Measurements from ENCODE around the gene ECHS1. TPM values are rescaled to one million over a fixed set of nuclear protein-coding genes. Genes with fewer than 3 reads are reported as not detected.

Gene ECHS1
- total and polyA plus RNA-seq, 7 donors, result 83.2 to 151 (median 121) TPM

DNA sequence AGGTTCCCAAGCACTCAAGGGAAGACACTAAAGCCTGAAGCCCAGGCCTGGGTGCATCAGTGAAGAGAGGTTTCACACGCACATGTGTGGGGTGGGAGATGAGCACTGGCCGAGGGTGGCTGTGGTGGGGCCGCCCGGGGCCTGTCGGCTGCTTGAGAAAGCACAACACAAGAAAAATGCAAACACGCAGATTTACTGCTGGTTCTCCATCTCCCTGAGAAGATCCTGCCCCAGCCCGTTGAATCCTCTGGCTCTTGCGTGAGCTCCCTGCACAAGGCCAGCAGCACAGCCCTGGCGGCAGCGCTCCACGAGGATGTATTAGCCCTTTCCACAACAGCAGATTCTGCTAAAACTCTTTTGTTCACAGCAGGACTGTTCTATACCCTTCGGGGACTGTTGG lies 58.2 kb downstream of the ECHS1 start:
- WGBS, 3 donors, result 87 to 90% (median 88%) methylated on average over 12 of the region's 12 CpGs
- TF ChIP-seq, protein P1, sequence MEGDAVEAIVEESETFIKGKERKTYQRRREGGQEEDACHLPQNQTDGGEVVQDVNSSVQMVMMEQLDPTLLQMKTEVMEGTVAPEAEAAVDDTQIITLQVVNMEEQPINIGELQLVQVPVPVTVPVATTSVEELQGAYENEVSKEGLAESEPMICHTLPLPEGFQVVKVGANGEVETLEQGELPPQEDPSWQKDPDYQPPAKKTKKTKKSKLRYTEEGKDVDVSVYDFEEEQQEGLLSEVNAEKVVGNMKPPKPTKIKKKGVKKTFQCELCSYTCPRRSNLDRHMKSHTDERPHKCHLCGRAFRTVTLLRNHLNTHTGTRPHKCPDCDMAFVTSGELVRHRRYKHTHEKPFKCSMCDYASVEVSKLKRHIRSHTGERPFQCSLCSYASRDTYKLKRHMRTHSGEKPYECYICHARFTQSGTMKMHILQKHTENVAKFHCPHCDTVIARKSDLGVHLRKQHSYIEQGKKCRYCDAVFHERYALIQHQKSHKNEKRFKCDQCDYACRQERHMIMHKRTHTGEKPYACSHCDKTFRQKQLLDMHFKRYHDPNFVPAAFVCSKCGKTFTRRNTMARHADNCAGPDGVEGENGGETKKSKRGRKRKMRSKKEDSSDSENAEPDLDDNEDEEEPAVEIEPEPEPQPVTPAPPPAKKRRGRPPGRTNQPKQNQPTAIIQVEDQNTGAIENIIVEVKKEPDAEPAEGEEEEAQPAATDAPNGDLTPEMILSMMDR (IDR thresholded peaks at IDR 0.05), result no peak
- Histone ChIP-seq H3K9me3 (no peaks in the 10 kb centered on the region), H3K27ac (no peak overlapping the region), H3K4me3 (no peak overlapping the region), H3K4me1 (peaks cover 5% of the 10 kb centered on the region), H3K36me3 (ENCODE audit: insufficient read depth in 1 of 2, low read depth in 1 of 2) (peaks cover 0 to 35% of the 10 kb centered on the region in 2 donors), H3K27me3 (ENCODE audit: insufficient read depth in 3 of 3, low read length in 2 of 3) (peaks cover 0 to 15% (median 3%) of the 10 kb centered on the region in 3 donors)
- no peak for ATAC-seq
- intact Hi-C loops (cut with DNase I), result loop anchor here (5.0 to 10.0 kb wide), 2 partner anchors 57 to 480 kb away; partner anchors contain the start of gene ECHS1 (in 1 of the 2)
- DNase-seq, result peak in 1 of 2 donors; percentile 34

DNA sequence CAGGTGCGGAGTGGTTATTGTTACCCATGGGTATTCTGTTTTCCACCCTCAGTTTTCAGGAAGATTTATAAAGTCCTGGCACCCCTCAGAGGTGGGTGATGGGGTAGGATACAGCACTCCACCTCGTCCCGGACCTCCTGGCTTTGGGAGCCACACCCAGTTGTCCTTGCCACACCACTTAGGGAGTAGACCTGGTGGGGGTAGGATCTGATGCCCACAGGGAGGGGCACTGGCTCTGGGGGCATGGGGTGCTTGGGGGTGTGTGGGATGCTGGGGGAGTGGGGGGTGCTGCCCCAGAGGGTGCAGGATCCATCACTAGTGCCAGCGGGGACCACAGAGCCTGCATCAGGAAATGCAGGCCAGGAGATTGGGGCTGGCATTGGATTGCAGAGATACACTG lies 60.0 kb downstream of the ECHS1 start:
- H3K9me3 ChIP-seq, result no peaks in the 10 kb centered on the region
- H3K4me1 ChIP-seq, result peaks cover 5% of the 10 kb centered on the region
- intact Hi-C loops (cut with DNase I), result loop anchor here (5.0 to 10.0 kb wide), 2 partner anchors 59 to 478 kb away; partner anchors contain the start of gene ECHS1 (in 1 of the 2)
- DNase-seq (no peak), ATAC-seq (no peak)
- H3K4me3 ChIP-seq, result no peak overlapping the region
- H3K36me3 ChIP-seq (ENCODE audit: insufficient read depth in 1 of 2, low read depth in 1 of 2), result peaks cover 0 to 37% of the 10 kb centered on the region in 2 donors
- peak overlapping the region; percentile 23 for H3K27ac ChIP-seq
- H3K27me3 ChIP-seq (ENCODE audit: insufficient read depth in 3 of 3, low read length in 2 of 3), result peaks cover 0 to 3% (median 0%) of the 10 kb centered on the region in 3 donors
- WGBS, 3 donors, result 67 to 77% (median 67%) methylated on average over 4 of the region's 4 CpGs
- TF ChIP-seq, protein P1 (IDR thresholded peaks at IDR 0.05), result no peak

DNA sequence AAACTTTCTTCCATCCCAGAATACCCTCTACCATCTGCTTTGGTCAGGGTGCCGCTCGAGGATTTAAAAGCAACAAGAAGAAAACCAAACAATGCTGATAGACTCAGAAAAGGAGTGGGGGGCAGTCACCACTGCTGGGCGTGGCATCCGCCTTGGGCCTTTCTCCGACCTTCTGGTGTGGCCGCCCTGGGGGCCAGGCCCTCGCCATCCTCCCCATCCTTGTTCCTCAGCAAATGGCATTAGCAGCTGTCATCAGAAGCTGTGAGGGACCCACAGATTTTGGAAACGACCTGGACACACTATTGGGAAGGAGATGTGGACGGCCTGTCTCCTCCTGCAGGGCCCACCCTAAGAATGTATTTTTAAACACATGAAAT lies 60.4 kb downstream of the ECHS1 start:
- Histone ChIP-seq H3K27me3 (ENCODE audit: insufficient read depth in 3 of 3, low read length in 2 of 3) (peaks cover 0 to 3% (median 0%) of the 10 kb centered on the region in 3 donors), H3K36me3 (ENCODE audit: insufficient read depth in 1 of 2, low read depth in 1 of 2) (peaks cover 0 to 37% of the 10 kb centered on the region in 2 donors), H3K4me1 (peaks cover 7% of the 10 kb centered on the region), H3K27ac (no peak overlapping the region), H3K9me3 (no peaks in the 10 kb centered on the region), H3K4me3 (no peak overlapping the region)
- intact Hi-C loops (cut with DNase I), result loop anchor here (5.0 to 10.0 kb wide), 2 partner anchors 60 to 478 kb away; partner anchors contain the start of gene ECHS1 (in 1 of the 2)
- no peak for DNase-seq
- WGBS, 3 donors, result 87 to 96% (median 91%) methylated on average over 9 of the region's 9 CpGs
- TF ChIP-seq, protein P1 (IDR thresholded peaks at IDR 0.05), result no peak
- no peak for ATAC-seq

Other genes with a start within 250 kb of the ECHS1 start
- under 1 TPM in 1 of 4 donors, not detected in 3; 0.10 TPM for gene KNDC1, start 213.1 kb downstream of the ECHS1 start, total RNA-seq
- gene KNDC1, start 213.1 kb downstream of the ECHS1 start, polyA plus RNA-seq, result under 1 TPM in 2 of 3 donors, not detected in 1; under 0.01 to 0.01 TPM
- gene UTF1, start 143.1 kb downstream of the ECHS1 start, total RNA-seq, result not detected
- gene UTF1, start 143.1 kb downstream of the ECHS1 start, polyA plus RNA-seq, result not detected
- gene VENTX, start 135.5 kb downstream of the ECHS1 start, total RNA-seq, result under 1 TPM; 0.21 to 0.32 (median 0.27) TPM
- gene VENTX, start 135.5 kb downstream of the ECHS1 start, polyA plus RNA-seq, result under 1 TPM; 0.03 to 0.34 (median 0.13) TPM
- gene ADAM8, start 96.5 kb downstream of the ECHS1 start, total RNA-seq, result 1 to 10 TPM; 2.2 to 2.8 (median 2.5) TPM
- under 1 TPM; 0.21 to 0.94 (median 0.29) TPM for gene ADAM8, start 96.5 kb downstream of the ECHS1 start, polyA plus RNA-seq
- 10 to 100 TPM; 31.0 to 53.2 (median 41.1) TPM for gene TUBGCP2, start 64.5 kb downstream of the ECHS1 start, total RNA-seq
- 10 to 100 TPM; 20.3 to 33.8 (median 25.1) TPM for gene TUBGCP2, start 64.5 kb downstream of the ECHS1 start, polyA plus RNA-seq
- gene ZNF511, start 64.4 kb downstream of the ECHS1 start, total RNA-seq, result 10 to 100 TPM; 47.6 to 64.2 (median 54.0) TPM
- 10 to 100 TPM; 43.2 to 51.3 (median 44.7) TPM for gene ZNF511, start 64.4 kb downstream of the ECHS1 start, polyA plus RNA-seq
- not detected for gene CALY, start 36.5 kb downstream of the ECHS1 start, total RNA-seq
- under 1 TPM in 1 of 3 donors, not detected in 2; 0.05 TPM for gene CALY, start 36.5 kb downstream of the ECHS1 start, polyA plus RNA-seq
- not detected for gene PRAP1, start 26.0 kb downstream of the ECHS1 start, total RNA-seq
- gene PRAP1, start 26.0 kb downstream of the ECHS1 start, polyA plus RNA-seq, result under 1 TPM in 2 of 3 donors, not detected in 1; 0.14 to 0.64 TPM
- gene FUOM, start 15.3 kb downstream of the ECHS1 start, total RNA-seq, result 1 to 10 TPM; 3.0 to 6.7 (median 4.5) TPM
- 1 to 10 TPM; 5.4 to 9.1 (median 8.6) TPM for gene FUOM, start 15.3 kb downstream of the ECHS1 start, polyA plus RNA-seq
- 1 to 10 TPM; 3.1 to 5.2 (median 3.4) TPM for gene PAOX, start 5.9 kb upstream of the ECHS1 start, total RNA-seq
- 1 to 10 TPM; 2.4 to 4.1 (median 3.6) TPM for gene PAOX, start 5.9 kb upstream of the ECHS1 start, polyA plus RNA-seq
- 10 to 100 TPM; 22.7 to 37.7 (median 26.5) TPM for gene MTG1, start 20.8 kb upstream of the ECHS1 start, total RNA-seq
- 10 to 100 TPM; 31.5 to 67.1 (median 32.2) TPM for gene MTG1, start 20.8 kb upstream of the ECHS1 start, polyA plus RNA-seq
- not detected for gene SPRN, start 51.3 kb upstream of the ECHS1 start, total RNA-seq
- gene SPRN, start 51.3 kb upstream of the ECHS1 start, polyA plus RNA-seq, result under 1 TPM; 0.08 to 0.22 (median 0.12) TPM
- 1 to 10 TPM in 2 of 4 donors, under 1 TPM in 2; 0.37 to 1.8 (median 0.94) TPM for gene SCART1, start 80.6 kb upstream of the ECHS1 start, total RNA-seq
- gene SCART1, start 80.6 kb upstream of the ECHS1 start, polyA plus RNA-seq, result 1 to 10 TPM in 1 of 3 donors, under 1 TPM in 2; 0.08 to 1.1 (median 0.14) TPM
- 1 to 10 TPM in 3 of 4 donors, under 1 TPM in 1; 0.57 to 3.0 (median 1.8) TPM for gene CYP2E1, start 154.0 kb upstream of the ECHS1 start, total RNA-seq
- 1 to 10 TPM in 1 of 3 donors, under 1 TPM in 2; 0.25 to 1.3 (median 0.41) TPM for gene CYP2E1, start 154.0 kb upstream of the ECHS1 start, polyA plus RNA-seq
- under 1 TPM in 2 of 4 donors, not detected in 2; 0.38 to 0.47 TPM for gene SYCE1, start 192.2 kb upstream of the ECHS1 start, total RNA-seq
- under 1 TPM; 0.08 to 0.68 (median 0.30) TPM for gene SYCE1, start 192.2 kb upstream of the ECHS1 start, polyA plus RNA-seq